Hepatocyte (in vitro differentiated cells): ENCODE results near the gene SLC39A11.
"Not testable (repeated sequence)": the region's sequence is repeated elsewhere in the genome, so short reads cannot be mapped to it uniquely, and the experiment has no call there.

Experiments
- EZH2 ChIP-seq: fragments of 200-600 bp; sonication (generic); IDR thresholded peaks from 2 replicates; pipeline ENCODE4 v1.6.1; 2016; ENCODE audit warnings: antibody characterized with exemption, mild to moderate bottlenecking, borderline replicate concordance
- TF ChIP-seq, protein P1 (sequence below): fragments of 200-600 bp; sonication (generic); IDR thresholded peaks from 2 replicates; pipeline ENCODE4 v1.5.1; 2016; ENCODE audit warnings: antibody characterized with exemption, mild to moderate bottlenecking; ENCODE audit not compliant: poor library complexity

- TF ChIP-seq, protein P1, sequence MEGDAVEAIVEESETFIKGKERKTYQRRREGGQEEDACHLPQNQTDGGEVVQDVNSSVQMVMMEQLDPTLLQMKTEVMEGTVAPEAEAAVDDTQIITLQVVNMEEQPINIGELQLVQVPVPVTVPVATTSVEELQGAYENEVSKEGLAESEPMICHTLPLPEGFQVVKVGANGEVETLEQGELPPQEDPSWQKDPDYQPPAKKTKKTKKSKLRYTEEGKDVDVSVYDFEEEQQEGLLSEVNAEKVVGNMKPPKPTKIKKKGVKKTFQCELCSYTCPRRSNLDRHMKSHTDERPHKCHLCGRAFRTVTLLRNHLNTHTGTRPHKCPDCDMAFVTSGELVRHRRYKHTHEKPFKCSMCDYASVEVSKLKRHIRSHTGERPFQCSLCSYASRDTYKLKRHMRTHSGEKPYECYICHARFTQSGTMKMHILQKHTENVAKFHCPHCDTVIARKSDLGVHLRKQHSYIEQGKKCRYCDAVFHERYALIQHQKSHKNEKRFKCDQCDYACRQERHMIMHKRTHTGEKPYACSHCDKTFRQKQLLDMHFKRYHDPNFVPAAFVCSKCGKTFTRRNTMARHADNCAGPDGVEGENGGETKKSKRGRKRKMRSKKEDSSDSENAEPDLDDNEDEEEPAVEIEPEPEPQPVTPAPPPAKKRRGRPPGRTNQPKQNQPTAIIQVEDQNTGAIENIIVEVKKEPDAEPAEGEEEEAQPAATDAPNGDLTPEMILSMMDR = not testable (repeated sequence)
- TF ChIP-seq EZH2 = not testable (repeated sequence)
Measured at GRCh38 chr17:72992783-72993467, 99.6 kb downstream of the SLC39A11 start.
